T-helper 1 cell treated with Interleukin-12 subunit alpha and Interleukin-12 subunit beta and Interleukin-4 antibody, amounts not matched to agents 30 μg/mL and 1 μg/mL, for 36 hours (primary cell): ENCODE data around the gene HSD17B12.
"Not testable (repeated sequence)": the region's sequence is repeated elsewhere in the genome, so short reads cannot be mapped to it uniquely, and the experiment has no call there.

Source experiments
- H3K27ac Mint-ChIP-seq: one replicate; pipeline ENCODE4 v1.8.0; 2021; ENCODE audit warnings: mild to moderate bottlenecking, mixed read lengths
- H3K27me3 Mint-ChIP-seq: one replicate; pipeline ENCODE4 v1.8.0; 2021; ENCODE audit warnings: low read depth, mixed read lengths
- H3K36me3 Mint-ChIP-seq: one replicate; pipeline ENCODE4 v1.8.0; 2021; ENCODE audit warnings: low read depth, mixed read lengths
- H3K4me1 Mint-ChIP-seq: one replicate; pipeline ENCODE4 v1.8.0; 2021; ENCODE audit warnings: low read depth, mixed read lengths
- H3K4me3 Mint-ChIP-seq: one replicate; pipeline ENCODE4 v1.8.0; 2021; ENCODE audit warnings: mild to moderate bottlenecking, moderate library complexity, mixed read lengths
- H3K9me3 Mint-ChIP-seq: one replicate; pipeline ENCODE4 v1.8.0; 2021; ENCODE audit warnings: mixed read lengths

HSD17B12 gene

DNA sequence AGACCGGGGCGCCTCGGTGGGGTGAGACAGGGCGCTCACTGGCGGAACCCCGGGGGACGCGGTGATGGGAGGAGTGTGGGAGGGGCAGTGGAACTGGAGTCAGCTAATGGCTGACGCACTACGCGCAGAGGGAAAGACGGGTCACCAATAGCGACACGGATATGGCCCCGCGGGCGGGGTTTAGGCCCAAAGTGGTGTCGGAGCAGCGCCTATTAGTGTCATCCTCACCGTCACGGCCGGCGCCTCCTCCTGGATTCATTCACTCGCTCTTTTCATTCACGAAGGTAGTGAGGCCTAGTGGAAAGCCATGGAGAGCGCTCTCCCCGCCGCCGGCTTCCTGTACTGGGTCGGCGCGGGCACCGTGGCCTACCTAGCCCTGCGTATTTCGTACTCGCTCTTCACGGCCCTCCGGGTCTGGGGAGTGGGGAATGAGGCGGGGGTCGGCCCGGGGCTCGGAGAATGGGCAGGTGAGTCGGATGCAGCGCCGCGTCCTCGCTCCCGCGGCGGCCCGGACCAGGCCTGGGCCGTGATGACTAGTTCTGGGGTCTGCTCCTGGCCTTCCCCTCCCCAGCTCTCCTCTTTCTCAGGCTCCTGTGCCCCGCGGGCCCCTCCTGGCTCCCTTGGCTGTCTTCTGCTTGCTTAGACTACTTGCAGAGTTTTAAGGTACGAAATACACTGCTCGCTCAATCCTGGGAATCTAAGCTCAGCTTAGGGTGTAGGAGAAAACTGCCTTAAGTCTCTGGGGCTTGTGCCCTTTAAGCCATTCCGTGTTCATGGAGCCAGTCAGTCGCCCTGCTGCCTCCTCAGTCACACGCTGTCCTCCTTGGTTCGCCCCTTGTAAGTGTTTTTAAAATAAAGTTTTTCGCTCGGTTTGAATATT is at the start of gene HSD17B12:
TSS of gene HSD17B12 (plus strand) at position 218 of the 880 bp plus-strand sequence. CDS start at position 308, 90 bp downstream.
- Mint-ChIP-seq H3K4me3 (peak within 1 kb of the TSS; percentile 92), H3K27me3 (peaks cover 5% of the 10 kb centered on the region), H3K36me3 (peaks cover 28% of the 10 kb centered on the region), H3K27ac (peak within 1 kb of the TSS; percentile 99), H3K9me3 (peaks cover 15% of the 10 kb centered on the region), H3K4me1 (peaks cover 34% of the 10 kb centered on the region)

DNA sequence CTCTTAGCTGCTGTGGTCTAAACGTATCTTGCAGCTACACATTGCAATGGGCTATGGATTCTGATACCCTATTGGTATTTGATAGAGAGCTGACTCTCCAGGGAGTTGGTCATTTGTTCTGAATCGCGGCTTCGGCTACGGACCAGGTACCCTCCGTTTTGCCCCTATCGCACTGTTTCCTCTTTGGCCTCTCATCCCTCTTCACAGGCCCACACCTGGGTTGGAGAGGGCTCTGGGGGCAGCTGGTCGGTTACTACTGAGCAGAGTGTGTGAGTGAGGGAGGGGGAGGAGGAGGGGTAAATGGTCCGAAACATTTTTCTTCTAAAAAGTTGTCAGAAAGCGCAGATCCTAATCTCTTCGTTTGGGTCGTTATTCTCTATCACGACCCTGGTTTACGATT is 48.8 kb upstream of the HSD17B12 start:
- H3K27me3 Mint-ChIP-seq: peaks cover 51% of the 10 kb centered on the region
- no peaks in the 10 kb centered on the region for H3K36me3 Mint-ChIP-seq
- no peaks in the 10 kb centered on the region for H3K9me3 Mint-ChIP-seq
- no peak overlapping the region for H3K27ac Mint-ChIP-seq
- no peak overlapping the region for H3K4me3 Mint-ChIP-seq
- H3K4me1 Mint-ChIP-seq: no peaks in the 10 kb centered on the region

DNA sequence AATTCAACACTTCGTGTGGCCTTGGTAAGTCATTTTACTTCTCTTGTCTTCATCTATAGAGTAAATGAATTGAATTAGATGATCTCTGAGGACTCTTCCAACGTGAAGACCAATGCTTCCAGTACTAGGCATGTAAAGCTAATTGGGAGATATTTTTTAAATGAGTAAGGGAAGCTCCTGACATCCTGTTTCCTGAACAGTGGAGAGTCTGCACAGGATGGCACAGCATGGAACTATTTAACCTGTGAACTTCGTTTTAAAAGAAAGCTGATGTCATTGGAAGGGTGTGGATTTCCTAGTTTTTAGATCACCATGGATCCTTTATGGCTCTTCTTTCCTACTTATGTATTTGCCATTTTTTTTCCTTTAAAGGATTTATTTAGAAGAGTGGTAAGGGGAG is 48.4 kb upstream of the HSD17B12 start:
- H3K4me3 Mint-ChIP-seq: no peak overlapping the region
- H3K36me3 Mint-ChIP-seq: no peaks in the 10 kb centered on the region
- H3K9me3 Mint-ChIP-seq: no peaks in the 10 kb centered on the region
- H3K27ac Mint-ChIP-seq: no peak overlapping the region
- H3K27me3 Mint-ChIP-seq: peaks cover 53% of the 10 kb centered on the region
- no peaks in the 10 kb centered on the region for H3K4me1 Mint-ChIP-seq

DNA sequence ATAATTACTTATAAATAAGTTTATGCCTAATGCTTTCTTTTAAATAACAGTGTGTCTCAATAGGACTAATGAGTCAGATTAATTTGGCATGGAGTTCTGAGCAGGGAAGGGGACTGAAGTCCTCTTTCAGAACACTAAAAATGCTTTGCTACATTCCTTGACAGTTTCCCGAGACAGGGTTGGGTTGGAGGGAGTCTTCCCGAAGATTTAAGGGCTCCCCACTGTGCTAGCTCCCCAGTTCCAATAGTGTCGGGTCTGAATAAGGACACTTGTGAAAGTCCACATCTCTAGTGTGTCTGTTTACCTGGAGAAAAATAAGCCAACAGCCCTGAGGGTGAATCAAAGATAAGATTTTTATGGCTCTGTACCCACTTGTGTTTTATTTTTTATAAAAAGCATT is 41.8 kb upstream of the HSD17B12 start:
- Mint-ChIP-seq H3K4me3 (no peak overlapping the region), H3K4me1 (peaks cover 2% of the 10 kb centered on the region), H3K9me3 (peaks cover 3% of the 10 kb centered on the region), H3K36me3 (peaks cover 2% of the 10 kb centered on the region), H3K27me3 (peaks cover 51% of the 10 kb centered on the region), H3K27ac (no peak overlapping the region)

DNA sequence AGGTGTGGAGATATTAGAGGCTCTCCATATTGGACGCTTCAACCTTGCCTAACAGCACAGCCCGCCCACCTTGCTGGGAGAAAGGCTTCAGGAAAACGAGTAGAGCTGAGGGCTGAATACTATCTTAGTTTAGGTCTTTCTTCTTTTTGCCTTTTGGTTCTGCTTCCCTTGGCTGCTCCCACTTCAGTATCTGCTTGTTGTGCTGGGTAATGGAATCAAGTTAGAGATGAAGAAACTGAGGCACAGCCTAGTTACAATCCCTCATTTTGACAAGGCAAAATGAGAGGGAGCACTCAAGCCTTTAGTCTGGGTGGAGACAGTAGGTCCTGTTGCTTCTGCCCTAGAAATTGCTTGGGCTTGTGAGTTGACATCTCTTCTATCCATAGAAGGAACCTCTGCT is 41.3 kb upstream of the HSD17B12 start:
- Mint-ChIP-seq H3K27me3 (peaks cover 50% of the 10 kb centered on the region), H3K4me1 (peaks cover 5% of the 10 kb centered on the region), H3K27ac (no peak overlapping the region), H3K36me3 (peaks cover 6% of the 10 kb centered on the region), H3K4me3 (no peak overlapping the region), H3K9me3 (peaks cover 6% of the 10 kb centered on the region)

DNA sequence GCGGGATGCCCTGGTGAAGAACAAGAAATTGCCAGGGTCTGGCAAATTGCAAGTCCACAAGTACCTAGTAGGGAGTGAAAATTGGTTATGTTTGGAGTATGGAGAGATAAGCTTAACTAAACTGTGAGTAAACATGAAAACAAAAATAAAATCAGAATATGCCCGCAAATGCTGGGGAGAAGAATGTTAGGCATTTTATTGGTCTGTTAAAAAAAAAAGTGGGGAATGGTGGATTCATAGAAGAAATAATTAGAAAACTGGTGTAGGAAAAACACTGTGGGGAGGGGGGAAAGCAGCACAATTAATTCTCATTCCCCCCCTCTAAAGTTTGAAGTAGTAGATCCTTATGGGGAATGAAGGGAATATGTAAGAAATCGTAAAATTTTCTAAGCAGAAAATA is 40.6 kb upstream of the HSD17B12 start:
- peaks cover 10% of the 10 kb centered on the region for H3K36me3 Mint-ChIP-seq
- no peak overlapping the region for H3K4me3 Mint-ChIP-seq
- H3K9me3 Mint-ChIP-seq: peaks cover 6% of the 10 kb centered on the region
- no peak overlapping the region for H3K27ac Mint-ChIP-seq
- H3K27me3 Mint-ChIP-seq: peaks cover 47% of the 10 kb centered on the region
- H3K4me1 Mint-ChIP-seq: peaks cover 8% of the 10 kb centered on the region

DNA sequence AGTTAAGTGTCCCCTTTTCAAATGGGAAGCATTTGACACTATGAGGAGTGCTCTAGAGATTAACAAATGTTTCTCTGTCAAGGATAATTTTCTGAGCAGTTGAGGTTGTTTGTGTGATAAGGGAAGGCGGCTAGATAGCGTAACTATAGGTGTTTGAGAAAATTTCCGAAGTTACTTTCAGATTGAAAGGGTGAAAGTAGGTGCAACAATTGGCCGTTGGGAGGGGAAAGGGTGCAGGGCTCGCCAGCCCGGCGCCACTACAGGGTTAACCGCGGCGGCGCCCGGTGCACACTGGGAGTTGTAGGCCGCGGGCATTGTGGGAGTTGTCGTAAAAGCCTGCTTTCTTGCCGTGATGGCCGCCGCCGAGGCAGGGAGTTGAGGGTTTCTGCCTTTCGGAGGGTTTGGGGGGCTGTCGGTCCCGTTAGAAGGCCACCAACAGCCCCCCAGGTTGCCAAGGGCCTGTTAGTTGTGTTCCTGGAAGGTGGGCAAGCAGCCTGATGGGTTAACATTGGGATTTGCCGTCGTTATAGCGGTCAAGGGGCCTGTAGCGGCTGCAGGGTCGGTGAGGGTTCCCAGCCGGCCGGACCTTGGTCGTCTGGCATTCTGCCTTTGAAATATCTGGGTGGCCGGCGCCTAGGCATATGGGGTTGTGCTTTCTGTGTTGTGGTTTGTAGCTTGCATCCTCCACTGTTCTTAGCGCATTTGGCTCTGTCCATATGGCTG is 36.5 kb upstream of the HSD17B12 start:
- peaks cover 17% of the 10 kb centered on the region for H3K27me3 Mint-ChIP-seq
- peaks cover 8% of the 10 kb centered on the region for H3K4me1 Mint-ChIP-seq
- H3K4me3 Mint-ChIP-seq: peak overlapping the region; percentile 99
- H3K9me3 Mint-ChIP-seq: peaks cover 6% of the 10 kb centered on the region
- peak overlapping the region; percentile 89 for H3K27ac Mint-ChIP-seq
- H3K36me3 Mint-ChIP-seq: peaks cover 10% of the 10 kb centered on the region

DNA sequence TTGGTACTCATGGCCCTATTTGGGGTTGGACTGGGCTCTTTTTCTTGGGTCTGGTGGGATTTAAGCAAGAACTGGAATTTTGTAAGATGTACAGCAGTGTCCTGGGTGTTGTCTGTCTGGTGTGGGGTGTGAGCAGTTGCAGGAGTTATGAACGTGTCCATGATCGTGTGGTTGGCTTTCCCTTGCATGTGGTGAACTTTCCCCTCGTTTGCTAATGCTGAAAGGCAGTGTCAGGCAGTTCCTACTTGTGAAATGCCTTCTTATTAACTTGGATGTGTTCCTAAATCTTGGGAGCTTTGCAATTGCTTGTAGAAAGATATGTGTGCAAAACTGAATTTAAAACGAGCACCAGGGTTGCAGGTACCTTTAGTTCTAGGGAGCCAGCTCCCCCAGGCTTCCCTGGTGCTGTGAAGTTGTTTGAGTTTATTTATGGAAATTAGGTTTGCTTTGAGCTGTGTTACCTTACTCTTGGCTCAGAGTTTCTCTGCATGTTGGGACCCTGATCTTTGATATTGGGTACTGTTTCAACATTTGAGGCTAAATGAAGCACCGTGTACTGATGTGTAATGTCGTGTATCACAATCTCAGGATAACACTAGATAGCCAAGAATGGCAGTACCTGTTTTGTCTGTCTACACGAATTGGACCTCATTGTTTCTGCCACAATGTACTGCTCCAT is 35.8 kb upstream of the HSD17B12 start:
- peaks cover 8% of the 10 kb centered on the region for H3K4me1 Mint-ChIP-seq
- peak overlapping the region; percentile 99 for H3K4me3 Mint-ChIP-seq
- peaks cover 10% of the 10 kb centered on the region for H3K27me3 Mint-ChIP-seq
- peaks cover 10% of the 10 kb centered on the region for H3K36me3 Mint-ChIP-seq
- peak overlapping the region; percentile 89 for H3K27ac Mint-ChIP-seq
- peaks cover 6% of the 10 kb centered on the region for H3K9me3 Mint-ChIP-seq

DNA sequence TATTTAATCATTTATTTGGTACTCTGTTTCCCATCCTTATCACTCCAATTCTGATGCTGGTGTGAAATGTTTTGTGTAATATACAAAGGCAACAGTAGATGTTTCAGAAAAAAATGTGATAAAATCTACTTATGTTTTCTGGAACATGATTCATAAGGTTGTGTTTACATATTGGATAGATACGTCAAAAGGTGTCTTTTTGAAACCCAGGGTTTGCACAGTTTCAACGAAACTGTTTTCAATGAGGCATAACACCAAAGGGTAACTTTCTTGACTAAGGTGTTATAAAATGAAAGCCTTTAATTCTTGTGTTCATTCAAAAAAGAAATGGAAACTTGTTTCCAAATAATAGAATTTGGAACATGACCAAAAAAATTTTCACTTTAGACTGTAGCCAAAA is 33.8 kb upstream of the HSD17B12 start:
- Mint-ChIP-seq H3K4me3 (peak overlapping the region; percentile 40), H3K27me3 (no peaks in the 10 kb centered on the region), H3K4me1 (peaks cover 8% of the 10 kb centered on the region), H3K36me3 (peaks cover 10% of the 10 kb centered on the region), H3K27ac (no peak overlapping the region), H3K9me3 (peaks cover 6% of the 10 kb centered on the region)

DNA sequence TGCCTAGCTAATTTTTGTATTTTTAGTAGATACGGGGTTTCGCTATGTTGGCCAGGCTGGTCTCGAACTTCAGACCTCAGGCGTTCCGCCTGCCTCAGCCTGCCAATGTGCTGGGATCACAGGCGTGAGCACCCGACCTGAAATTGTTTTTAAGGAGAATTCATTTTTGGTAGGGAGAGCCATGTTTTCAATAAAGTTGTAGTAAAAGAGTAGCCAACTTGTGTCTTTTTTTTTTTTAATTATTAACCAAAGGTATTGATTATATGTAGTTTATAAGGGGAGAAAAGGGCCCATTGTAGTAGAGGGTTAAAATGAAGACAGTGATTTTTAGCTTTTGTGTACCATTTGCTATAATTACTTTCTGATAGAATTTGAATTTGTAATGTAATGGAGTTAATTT is 31.6 kb upstream of the HSD17B12 start:
- Mint-ChIP-seq H3K9me3 (peaks cover 1% of the 10 kb centered on the region), H3K27ac (no peak overlapping the region), H3K36me3 (peaks cover 6% of the 10 kb centered on the region), H3K27me3 (no peaks in the 10 kb centered on the region), H3K4me3 (no peak overlapping the region), H3K4me1 (peaks cover 5% of the 10 kb centered on the region)

DNA sequence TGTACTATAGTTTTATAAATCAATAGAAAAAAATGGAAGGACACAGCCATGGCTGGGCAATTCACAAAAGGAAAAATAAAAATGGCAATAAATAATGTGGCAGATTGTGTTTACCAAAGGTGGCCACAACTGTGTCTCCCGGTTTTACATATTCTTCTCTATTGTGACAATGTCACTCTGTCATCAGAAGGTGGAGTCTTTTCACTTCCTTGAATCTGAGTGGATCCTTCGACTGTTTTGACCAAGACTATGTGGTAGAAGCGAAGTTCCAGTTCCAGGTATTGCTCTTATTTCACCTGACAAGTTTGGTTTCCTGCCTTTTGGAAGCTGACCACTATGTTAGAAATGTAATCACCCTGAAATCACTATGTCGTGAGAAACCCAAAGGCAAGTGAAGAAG is 31.0 kb upstream of the HSD17B12 start:
- peaks cover 2% of the 10 kb centered on the region for H3K36me3 Mint-ChIP-seq
- no peaks in the 10 kb centered on the region for H3K9me3 Mint-ChIP-seq
- peaks cover 3% of the 10 kb centered on the region for H3K4me1 Mint-ChIP-seq
- no peak overlapping the region for H3K4me3 Mint-ChIP-seq
- H3K27me3 Mint-ChIP-seq: no peaks in the 10 kb centered on the region
- H3K27ac Mint-ChIP-seq: no peak overlapping the region

DNA sequence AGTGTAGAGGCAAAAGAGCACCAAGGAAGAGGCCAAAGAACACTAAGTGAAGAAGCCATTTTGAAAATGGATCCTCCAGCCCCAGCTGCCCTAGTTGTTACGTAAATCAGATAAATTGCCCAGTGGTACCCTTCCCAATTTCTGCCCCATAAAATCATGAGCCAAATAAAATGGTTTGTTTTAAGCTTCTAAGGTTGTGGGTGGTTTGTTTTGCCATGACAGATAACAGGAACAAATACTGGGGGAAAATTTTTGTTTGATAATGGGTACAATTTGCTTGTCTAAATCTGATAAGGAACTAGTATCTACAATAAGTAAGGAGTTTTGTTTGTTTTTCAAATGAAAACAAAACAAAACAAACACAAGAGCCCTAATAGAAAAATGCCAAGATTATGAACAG is 30.6 kb upstream of the HSD17B12 start:
- Mint-ChIP-seq H3K27ac (no peak overlapping the region), H3K36me3 (no peaks in the 10 kb centered on the region), H3K4me3 (no peak overlapping the region), H3K4me1 (no peaks in the 10 kb centered on the region), H3K9me3 (no peaks in the 10 kb centered on the region), H3K27me3 (no peaks in the 10 kb centered on the region)

DNA sequence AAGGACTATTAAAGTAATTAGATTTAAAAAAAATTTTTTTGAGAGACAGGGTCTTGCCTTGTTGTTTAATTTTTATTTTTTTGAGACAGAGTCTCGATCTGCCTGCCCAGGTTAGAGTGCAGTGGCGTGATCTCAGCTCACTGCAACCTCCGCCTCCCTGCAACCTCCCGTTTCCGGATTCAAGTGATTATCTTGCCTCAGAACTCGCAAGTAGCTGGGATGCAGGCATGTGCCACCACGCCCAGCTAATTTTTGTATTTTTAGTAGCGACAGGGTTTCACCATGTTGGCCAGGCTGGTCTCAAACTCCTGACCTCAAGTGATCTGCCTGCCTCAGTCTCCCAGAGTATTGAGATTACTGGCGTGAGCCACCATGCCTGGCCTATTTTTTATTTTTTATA is 17.5 kb upstream of the HSD17B12 start:
- H3K27ac Mint-ChIP-seq, H3K4me3 Mint-ChIP-seq, H3K36me3 Mint-ChIP-seq, H3K9me3 Mint-ChIP-seq, H3K4me1 Mint-ChIP-seq: not testable (repeated sequence)
- H3K27me3 Mint-ChIP-seq: peaks cover 11% of the 10 kb centered on the region

DNA sequence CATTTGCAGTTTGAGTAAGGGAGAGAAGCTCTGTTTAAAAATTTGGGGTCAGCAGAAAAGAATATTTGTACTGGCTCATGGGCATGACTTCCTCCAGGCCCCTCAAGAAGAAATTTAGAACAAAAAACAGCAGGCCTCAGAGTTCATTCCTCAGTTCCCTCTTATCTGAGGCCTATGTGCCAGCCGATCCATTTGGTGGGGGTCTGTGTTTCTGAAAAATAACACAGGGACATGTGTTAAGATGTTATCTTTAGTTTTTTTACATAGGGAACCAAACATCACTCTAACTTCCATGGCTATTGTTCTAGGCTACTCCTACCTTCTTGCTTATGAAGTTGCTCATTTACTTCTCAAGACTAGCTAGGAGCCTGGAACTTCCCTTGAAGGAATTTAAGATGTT is 16.2 kb upstream of the HSD17B12 start:
- no peaks in the 10 kb centered on the region for H3K9me3 Mint-ChIP-seq
- no peaks in the 10 kb centered on the region for H3K36me3 Mint-ChIP-seq
- H3K4me3 Mint-ChIP-seq: no peak overlapping the region
- no peak overlapping the region for H3K27ac Mint-ChIP-seq
- H3K4me1 Mint-ChIP-seq: no peaks in the 10 kb centered on the region
- H3K27me3 Mint-ChIP-seq: peaks cover 9% of the 10 kb centered on the region
